KMS-11 (cell line): Measurements from ENCODE around the gene NBEAL1.

Experiments
- H2AFZ ChIP-seq: fragments of 200-600 bp; sonication (generic); 2 replicates; pipeline ENCODE4 v1.6.1; 2016; ENCODE audit warnings: antibody characterized with exemption, mixed run types, low read depth
- H3K27ac ChIP-seq: fragments of 200-600 bp; sonication (generic); 2 replicates; pipeline ENCODE4 v1.6.1; 2016; ENCODE audit warnings: mild to moderate bottlenecking, mixed run types
- H3K27me3 ChIP-seq: fragments of 200-600 bp; sonication (generic); 2 replicates; pipeline ENCODE4 v1.6.1; 2017; ENCODE audit warnings: mild to moderate bottlenecking, low read depth, mixed run types, moderate library complexity; ENCODE audit not compliant: insufficient read depth
- H3K36me3 ChIP-seq: fragments of 200-600 bp; sonication (generic); 2 replicates; pipeline ENCODE4 v1.6.1; 2017; ENCODE audit warnings: mild to moderate bottlenecking, mixed run types; ENCODE audit not compliant: insufficient read depth
- H3K4me1 ChIP-seq: fragments of 200-600 bp; sonication (generic); 2 replicates; pipeline ENCODE4 v1.6.1; 2016; ENCODE audit warnings: mild to moderate bottlenecking, low read depth, mixed run types; ENCODE audit not compliant: poor library complexity, severe bottlenecking
- H3K4me2 ChIP-seq: fragments of 200-600 bp; sonication (generic); 2 replicates; pipeline ENCODE4 v1.7.0; 2016; ENCODE audit warnings: mild to moderate bottlenecking, mixed run types
- H3K4me3 ChIP-seq: fragments of 200-600 bp; sonication (generic); IDR thresholded peaks from 2 replicates; pipeline ENCODE4 v1.6.1; 2017; ENCODE audit warnings: low read depth, low read length, mixed read lengths; ENCODE audit not compliant: insufficient read depth
- H3K79me2 ChIP-seq: fragments of 200-600 bp; sonication (generic); 2 replicates; pipeline ENCODE4 v1.6.1; 2016; ENCODE audit warnings: low read depth, mixed run types; ENCODE audit not compliant: insufficient read depth
- H3K9ac ChIP-seq: fragments of 200-600 bp; sonication (generic); 2 replicates; pipeline ENCODE4 v1.6.1; 2016; ENCODE audit warnings: mild to moderate bottlenecking, mixed run types
- H4K20me1 ChIP-seq: fragments of 200-600 bp; sonication (generic); 2 replicates; pipeline ENCODE4 v1.6.1; 2016; ENCODE audit warnings: mild to moderate bottlenecking, mixed run types; ENCODE audit not compliant: insufficient read depth
- TF ChIP-seq, protein P1 (sequence below): fragments of 200-600 bp; sonication (generic); conservative IDR thresholded peaks from 2 replicates; pipeline ENCODE4 v1.6.1; 2017; ENCODE audit warnings: low read depth, mild to moderate bottlenecking, antibody characterized with exemption, low read length, moderate library complexity, mixed read lengths

The NBEAL1 gene

DNA sequence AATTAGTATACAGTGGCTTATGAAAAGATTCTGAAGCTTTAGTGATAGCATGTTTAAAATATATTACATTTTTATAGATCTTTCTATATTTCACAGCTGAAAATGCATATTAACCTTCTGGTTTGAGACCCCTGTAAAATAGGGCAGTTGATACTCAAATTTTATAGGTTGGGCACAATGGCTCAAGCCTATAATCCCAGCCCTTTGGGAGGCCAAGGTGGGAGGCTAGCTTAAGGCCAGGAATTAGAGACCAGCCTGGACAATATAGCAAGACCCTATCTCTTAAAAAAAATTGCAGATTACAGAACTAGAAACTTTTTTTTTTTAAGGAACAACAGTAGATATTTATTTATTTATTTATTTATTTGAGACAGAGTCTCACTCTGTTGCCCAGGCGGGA, 31.2 kb downstream of the NBEAL1 start:
- Histone ChIP-seq H3K36me3 (no peaks in the 10 kb centered on the region), H3K27ac (no peak overlapping the region), H3K4me1 (no peaks in the 10 kb centered on the region), H3K4me3 (no peak overlapping the region), H3K4me2 (no peak overlapping the region), H3K9ac (no peak overlapping the region), H3K79me2 (no peaks in the 10 kb centered on the region), H3K27me3 (no peaks in the 10 kb centered on the region), H2AFZ (no peak overlapping the region), H4K20me1 (no peaks in the 10 kb centered on the region)
- TF ChIP-seq, protein P1, sequence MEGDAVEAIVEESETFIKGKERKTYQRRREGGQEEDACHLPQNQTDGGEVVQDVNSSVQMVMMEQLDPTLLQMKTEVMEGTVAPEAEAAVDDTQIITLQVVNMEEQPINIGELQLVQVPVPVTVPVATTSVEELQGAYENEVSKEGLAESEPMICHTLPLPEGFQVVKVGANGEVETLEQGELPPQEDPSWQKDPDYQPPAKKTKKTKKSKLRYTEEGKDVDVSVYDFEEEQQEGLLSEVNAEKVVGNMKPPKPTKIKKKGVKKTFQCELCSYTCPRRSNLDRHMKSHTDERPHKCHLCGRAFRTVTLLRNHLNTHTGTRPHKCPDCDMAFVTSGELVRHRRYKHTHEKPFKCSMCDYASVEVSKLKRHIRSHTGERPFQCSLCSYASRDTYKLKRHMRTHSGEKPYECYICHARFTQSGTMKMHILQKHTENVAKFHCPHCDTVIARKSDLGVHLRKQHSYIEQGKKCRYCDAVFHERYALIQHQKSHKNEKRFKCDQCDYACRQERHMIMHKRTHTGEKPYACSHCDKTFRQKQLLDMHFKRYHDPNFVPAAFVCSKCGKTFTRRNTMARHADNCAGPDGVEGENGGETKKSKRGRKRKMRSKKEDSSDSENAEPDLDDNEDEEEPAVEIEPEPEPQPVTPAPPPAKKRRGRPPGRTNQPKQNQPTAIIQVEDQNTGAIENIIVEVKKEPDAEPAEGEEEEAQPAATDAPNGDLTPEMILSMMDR: no peak

DNA sequence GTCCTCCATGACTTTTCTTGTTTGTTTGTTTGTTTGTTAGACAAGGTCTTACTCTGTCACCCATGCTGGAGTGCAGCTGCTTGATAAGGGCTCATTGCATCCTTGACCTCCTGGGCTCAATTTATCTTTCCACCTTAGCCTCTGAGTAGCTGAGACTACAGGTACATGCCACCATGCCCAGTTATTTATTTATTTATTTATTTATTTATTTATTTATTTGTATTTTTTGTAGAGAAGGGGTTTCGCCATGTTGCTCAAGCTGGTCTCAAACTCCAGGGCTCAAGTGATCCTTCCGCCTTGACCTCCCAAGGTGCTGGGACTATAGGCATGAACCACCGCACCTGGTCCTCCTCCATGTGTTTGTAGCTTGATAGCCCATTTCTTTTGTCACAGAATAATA, 37.9 kb downstream of the NBEAL1 start:
- Histone ChIP-seq H4K20me1 (no peaks in the 10 kb centered on the region), H3K4me2 (no peak overlapping the region), H2AFZ (no peak overlapping the region), H3K4me1 (no peaks in the 10 kb centered on the region), H3K36me3 (no peaks in the 10 kb centered on the region), H3K27me3 (no peaks in the 10 kb centered on the region), H3K79me2 (no peaks in the 10 kb centered on the region), H3K4me3 (no peak overlapping the region), H3K27ac (no peak overlapping the region), H3K9ac (no peak overlapping the region)
- TF ChIP-seq, protein P1: no peak

DNA sequence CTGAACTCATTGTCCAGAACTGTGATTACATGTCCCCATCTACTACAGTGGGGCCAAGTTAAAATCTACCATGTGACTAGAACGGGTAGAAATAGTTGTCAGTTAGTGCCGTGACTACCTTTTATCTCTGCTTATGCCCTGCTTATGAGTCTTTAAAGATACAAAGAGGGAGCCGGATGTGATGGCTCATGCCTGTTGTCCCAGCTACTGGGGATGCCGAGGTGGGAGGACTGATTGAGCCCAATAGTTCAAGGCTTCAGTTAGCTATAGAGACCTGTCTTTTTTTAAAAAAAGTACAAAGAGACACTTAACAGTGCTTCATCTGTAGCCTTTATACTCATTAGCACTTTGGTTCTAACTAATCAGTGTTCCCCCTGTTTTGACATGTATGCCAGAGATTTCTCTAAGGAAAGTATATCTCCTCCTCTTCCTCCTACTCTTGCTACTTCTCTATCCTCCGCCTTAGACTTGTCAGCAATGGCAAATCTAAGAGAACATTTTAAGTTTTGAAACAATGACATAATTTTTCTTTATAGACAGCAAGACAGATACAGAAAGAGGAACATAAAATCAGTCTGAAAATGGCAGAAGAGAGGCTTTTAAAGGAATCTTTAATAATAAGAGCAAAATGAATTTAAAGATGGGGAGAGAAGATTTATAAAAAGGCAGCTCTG, 45.0 kb downstream of the NBEAL1 start:
- TF ChIP-seq, protein P1: no peak
- Histone ChIP-seq H2AFZ (no peak overlapping the region), H3K27ac (no peak overlapping the region)

DNA sequence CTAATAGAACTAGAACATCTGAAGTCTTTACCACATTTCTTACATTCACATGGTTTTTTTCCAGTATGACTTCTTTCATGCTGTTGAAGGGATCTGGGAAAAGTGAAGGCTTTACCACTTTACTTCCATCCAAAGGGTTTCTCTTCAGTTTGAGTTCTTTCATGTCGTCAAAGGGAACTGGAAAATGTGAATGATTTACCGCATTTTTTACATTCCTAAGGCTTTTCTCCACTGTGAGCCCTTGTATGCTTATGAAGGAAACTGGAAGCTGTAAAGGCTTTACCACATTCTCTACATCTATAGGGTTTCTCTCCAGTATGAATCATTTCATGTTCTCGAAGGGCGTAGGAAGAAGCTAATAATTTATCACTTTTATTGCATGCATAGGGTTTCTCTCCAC, 46.7 kb downstream of the NBEAL1 start:
- H3K36me3 ChIP-seq: no peaks in the 10 kb centered on the region; the same call in 1 of the 2 replicates
- no peak overlapping the region for H3K27ac ChIP-seq
- no peak overlapping the region for H3K4me3 ChIP-seq
- no peaks in the 10 kb centered on the region for H3K27me3 ChIP-seq
- no peak overlapping the region for H3K9ac ChIP-seq
- no peak overlapping the region for H2AFZ ChIP-seq
- TF ChIP-seq, protein P1: no peak
- no peaks in the 10 kb centered on the region for H3K4me1 ChIP-seq
- H3K4me2 ChIP-seq: no peak overlapping the region
- no peaks in the 10 kb centered on the region for H3K79me2 ChIP-seq
- H4K20me1 ChIP-seq: no peaks in the 10 kb centered on the region

More for the DNA sequence above, 45.0 kb downstream of the NBEAL1 start:
- no peaks in the 10 kb centered on the region for H3K79me2 ChIP-seq
- H3K4me3 ChIP-seq: no peak overlapping the region
- no peaks in the 10 kb centered on the region for H3K4me1 ChIP-seq
- no peak overlapping the region for H3K9ac ChIP-seq
- H3K4me2 ChIP-seq: no peak overlapping the region
- no peaks in the 10 kb centered on the region for H3K27me3 ChIP-seq
- no peaks in the 10 kb centered on the region for H4K20me1 ChIP-seq
- H3K36me3 ChIP-seq: no peaks in the 10 kb centered on the region; the same call in 1 of the 2 replicates
